GM23338 (cell line): ENCODE measurements around the gene ETV3. TPM values are rescaled to one million over a fixed set of nuclear protein-coding genes. Genes with fewer than 3 reads are reported as not detected.

ENCODE experiments used
- ATAC-seq: fragments of 200-7000 bp; cut with Tn5 transposase; 3 replicates; pipeline ENCODE4 v1.9.1; 2020
- DNase-seq: peaks from one replicate; pipeline ENCODE4 v3.0.0-alpha.2; 2015; ENCODE audit warnings: low spot score
- H2AFZ ChIP-seq: fragments of 200-600 bp; sonication (generic); 2 replicates; pipeline ENCODE4 v1.8.0; 2016; ENCODE audit warnings: antibody characterized with exemption, mild to moderate bottlenecking, moderate library complexity
- H3F3A ChIP-seq: fragments of 200-600 bp; sonication (generic); replicated peaks from 2 replicates; pipeline ENCODE4 v1.8.0; 2017; ENCODE audit warnings: antibody characterized with exemption, mixed run types, low read depth
- H3K27ac ChIP-seq: fragments of 200-600 bp; sonication (generic); 2 replicates; pipeline ENCODE4 v1.6.1; 2016; ENCODE audit warnings: low read depth
- H3K27me3 ChIP-seq: fragments of 200-600 bp; sonication (generic); 2 replicates; pipeline ENCODE4 v1.8.0; 2016; ENCODE audit warnings: mild to moderate bottlenecking, mixed run types, moderate library complexity; ENCODE audit not compliant: insufficient read depth
- H3K36me3 ChIP-seq: fragments of 200-600 bp; sonication (generic); 2 replicates; pipeline ENCODE4 v1.8.0; 2016; ENCODE audit warnings: mild to moderate bottlenecking; ENCODE audit not compliant: insufficient read depth
- H3K4me1 ChIP-seq: fragments of 200-600 bp; sonication (generic); 2 replicates; pipeline ENCODE4 v1.8.0; 2016; ENCODE audit warnings: mild to moderate bottlenecking, moderate library complexity; ENCODE audit not compliant: insufficient read depth
- H3K4me2 ChIP-seq: fragments of 200-600 bp; sonication (generic); 2 replicates; pipeline ENCODE4 v1.7.1; 2017; ENCODE audit warnings: mixed run types
- H3K4me3 ChIP-seq: fragments of 200-600 bp; sonication (generic); 2 replicates; pipeline ENCODE4 v1.6.1; 2016; ENCODE audit warnings: mixed run types
- H3K79me2 ChIP-seq: fragments of 200-600 bp; sonication (generic); replicated peaks from 2 replicates; pipeline ENCODE4 v1.8.0; 2017; ENCODE audit warnings: mild to moderate bottlenecking; ENCODE audit not compliant: insufficient read depth
- H3K9me2 ChIP-seq: fragments of 200-600 bp; sonication (generic); 2 replicates; pipeline ENCODE4 v1.8.0; 2017; ENCODE audit not compliant: insufficient read depth
- H4K20me1 ChIP-seq: fragments of 200-600 bp; sonication (generic); replicated peaks from 2 replicates; pipeline ENCODE4 v1.8.0; 2017; ENCODE audit warnings: mild to moderate bottlenecking; ENCODE audit not compliant: insufficient read depth
- H3K27ac Mint-ChIP-seq: 2 replicates; pipeline ENCODE4 v1.8.0; 2020; ENCODE audit warnings: inconsistent platforms, mild to moderate bottlenecking, moderate library complexity, mixed read lengths
- H3K27me3 Mint-ChIP-seq: 3 replicates; pipeline ENCODE4 v1.8.0; 2022; ENCODE audit warnings: low read depth, mild to moderate bottlenecking, moderate library complexity, mixed read lengths, inconsistent platforms; ENCODE audit not compliant: insufficient read depth, poor library complexity
- H3K36me3 Mint-ChIP-seq: 3 replicates; pipeline ENCODE4 v1.8.0; 2021; ENCODE audit warnings: low read depth, mild to moderate bottlenecking, inconsistent platforms, moderate library complexity, mixed read lengths
- H3K4me1 Mint-ChIP-seq: 3 replicates; pipeline ENCODE4 v1.8.0; 2020; ENCODE audit warnings: mild to moderate bottlenecking, inconsistent platforms, mixed read lengths
- H3K4me3 Mint-ChIP-seq: 3 replicates; pipeline ENCODE4 v1.8.0; 2021; ENCODE audit warnings: moderate library complexity, mild to moderate bottlenecking, inconsistent platforms, mixed read lengths
- H3K9me3 Mint-ChIP-seq: 3 replicates; pipeline ENCODE4 v1.8.0; 2020; ENCODE audit warnings: moderate library complexity, mild to moderate bottlenecking, inconsistent platforms, mixed read lengths
- CREB1 ChIP-seq: fragments of 250-450 bp; sonication (Bioruptor Pico); IDR thresholded peaks from 2 replicates; pipeline ENCODE4 v1.5.0; 2020; ENCODE audit warnings: low read depth, mild to moderate bottlenecking, moderate library complexity
- ETS1 ChIP-seq: IDR thresholded peaks from 2 replicates; pipeline ENCODE4 v1.6.1; 2016; ENCODE audit warnings: antibody characterized with exemption
- EZH2 ChIP-seq: fragments of 200-600 bp; sonication (generic); IDR thresholded peaks from one replicate; pipeline ENCODE4 v1.8.0; 2017; ENCODE audit warnings: antibody characterized with exemption, mild to moderate bottlenecking, low read depth; ENCODE audit not compliant: unreplicated experiment
- EZH2phosphoT487 ChIP-seq: fragments of 200-600 bp; sonication (generic); IDR thresholded peaks from one replicate; pipeline ENCODE4 v1.8.1; 2018; ENCODE audit warnings: antibody characterized with exemption; ENCODE audit not compliant: unreplicated experiment
- JUNB ChIP-seq: IDR thresholded peaks from one replicate; pipeline ENCODE4 v1.6.1; 2016; ENCODE audit warnings: antibody characterized with exemption; ENCODE audit not compliant: unreplicated experiment
- NANOG ChIP-seq: IDR thresholded peaks from 2 replicates; pipeline ENCODE4 v1.6.1; 2016; ENCODE audit warnings: antibody characterized with exemption, borderline replicate concordance
- STAT1 ChIP-seq: IDR thresholded peaks from one replicate; pipeline ENCODE4 v1.6.1; 2016; ENCODE audit warnings: antibody characterized with exemption; ENCODE audit not compliant: unreplicated experiment
- ZNF114 ChIP-seq: fragments of 250-450 bp; sonication (Bioruptor Pico); IDR thresholded peaks from 2 replicates; pipeline ENCODE4 v1.5.0; 2020; ENCODE audit warnings: mild to moderate bottlenecking, moderate library complexity
- ZNF331 ChIP-seq: fragments of 250-450 bp; sonication (Bioruptor Pico); IDR thresholded peaks from 2 replicates; pipeline ENCODE4 v1.5.0; 2020; ENCODE audit warnings: low read depth, mild to moderate bottlenecking, moderate library complexity
- ZNF462 ChIP-seq: fragments of 250-450 bp; sonication (Bioruptor Pico); IDR thresholded peaks from 2 replicates; pipeline ENCODE4 v1.5.0; 2020; ENCODE audit warnings: mild to moderate bottlenecking, moderate library complexity
- polyA plus RNA-seq: library from polyadenylated mRNA; unstranded; fragments of >200 nt; fragmentation: Nextera tagmentation; extraction: Ambion mirVana; gene quantifications from 2 replicates; pipeline ENCODE4 v1.2.1, GENCODE V29; 2016
- total RNA-seq: library from RNA; depleted of rRNA; stranded (reverse); fragments of >200 nt; shearing (Covaris generic); gene quantifications from 2 replicates; pipeline ENCODE4 v1.2.3, GENCODE V29; 2014
- TF ChIP-seq, protein P1 (sequence below), 2 experiments: fragments of 200-600 bp in 1 of 2; sonication (generic) in 1 of 2; conservative IDR thresholded peaks; 2 replicates each; pipeline versions ENCODE4 v1.5.1 to v1.6.1; 2016 to 2017; ENCODE audit warnings: antibody characterized with exemption in 2 of 2, low read depth in 2 of 2, mild to moderate bottlenecking in 2 of 2, moderate library complexity in 1 of 2

Gene ETV3
- total and polyA plus RNA-seq, 2 experiments from 2014 or later = 8.1 to 19.6 TPM

DNA sequence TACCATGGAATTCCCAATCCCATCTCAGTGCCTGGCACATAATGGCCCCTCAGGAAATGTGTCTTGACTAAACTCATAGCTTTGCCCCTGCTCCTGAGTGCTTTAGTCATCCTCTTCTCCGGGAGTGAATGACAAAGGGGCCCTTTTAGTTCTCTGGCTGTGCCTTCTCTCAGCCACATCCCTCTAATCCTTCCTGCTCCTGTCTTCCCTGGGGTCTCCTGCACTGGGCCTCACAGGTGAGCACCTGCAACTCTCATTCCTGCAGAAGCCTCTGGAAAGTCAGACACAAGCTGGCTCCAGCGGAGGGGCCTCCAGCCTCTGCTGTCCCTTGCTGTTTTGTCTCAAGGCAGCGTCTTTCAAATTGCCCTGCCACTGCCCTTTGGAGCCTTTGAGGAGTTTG, 24.6 kb downstream of the ETV3 start:
- no peaks in the 10 kb centered on the region; the same call in 2 of the 3 replicates for H3K36me3 Mint-ChIP-seq
- no peaks in the 10 kb centered on the region; the same call in 1 of the 3 replicates for H3K9me3 Mint-ChIP-seq
- Histone ChIP-seq H3K36me3 (no peaks in the 10 kb centered on the region), H3K9me2 (no peaks in the 10 kb centered on the region), H3K27ac (peak overlapping the region; percentile 36; the same call in 1 of the 2 replicates), H3K79me2 (no peaks in the 10 kb centered on the region), H3K4me2 (peak overlapping the region; percentile 41; the same call in 1 of the 2 replicates), H3K27me3 (peaks cover 6% of the 10 kb centered on the region), H3F3A (peaks cover 9% of the 10 kb centered on the region; the same call in 1 of the 2 replicates), H3K4me1 (peaks cover 58% of the 10 kb centered on the region), H3K4me3 (no peak overlapping the region), H4K20me1 (no peaks in the 10 kb centered on the region), H2AFZ (peak overlapping the region; percentile 85; the same call in 1 of the 2 replicates)
- H3K27me3 Mint-ChIP-seq = peaks cover 29% of the 10 kb centered on the region
- peaks cover 74% of the 10 kb centered on the region for H3K4me1 Mint-ChIP-seq
- ATAC-seq (peak; percentile 27), DNase-seq (peak; percentile 49)
- no peak overlapping the region; the same call in 2 of the 3 replicates for H3K4me3 Mint-ChIP-seq
- TF ChIP-seq ETS1 = no peak
- TF ChIP-seq, protein P1, sequence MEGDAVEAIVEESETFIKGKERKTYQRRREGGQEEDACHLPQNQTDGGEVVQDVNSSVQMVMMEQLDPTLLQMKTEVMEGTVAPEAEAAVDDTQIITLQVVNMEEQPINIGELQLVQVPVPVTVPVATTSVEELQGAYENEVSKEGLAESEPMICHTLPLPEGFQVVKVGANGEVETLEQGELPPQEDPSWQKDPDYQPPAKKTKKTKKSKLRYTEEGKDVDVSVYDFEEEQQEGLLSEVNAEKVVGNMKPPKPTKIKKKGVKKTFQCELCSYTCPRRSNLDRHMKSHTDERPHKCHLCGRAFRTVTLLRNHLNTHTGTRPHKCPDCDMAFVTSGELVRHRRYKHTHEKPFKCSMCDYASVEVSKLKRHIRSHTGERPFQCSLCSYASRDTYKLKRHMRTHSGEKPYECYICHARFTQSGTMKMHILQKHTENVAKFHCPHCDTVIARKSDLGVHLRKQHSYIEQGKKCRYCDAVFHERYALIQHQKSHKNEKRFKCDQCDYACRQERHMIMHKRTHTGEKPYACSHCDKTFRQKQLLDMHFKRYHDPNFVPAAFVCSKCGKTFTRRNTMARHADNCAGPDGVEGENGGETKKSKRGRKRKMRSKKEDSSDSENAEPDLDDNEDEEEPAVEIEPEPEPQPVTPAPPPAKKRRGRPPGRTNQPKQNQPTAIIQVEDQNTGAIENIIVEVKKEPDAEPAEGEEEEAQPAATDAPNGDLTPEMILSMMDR (conservative IDR thresholded peaks at IDR 0.05; ENCODE audit: low read depth in 2 of 2) = no peak
- TF ChIP-seq NANOG = no peak
- no peak for TF ChIP-seq STAT1
- TF ChIP-seq EZH2 = no peak
- TF ChIP-seq CREB1 (CRISPR knock-in tag) = no peak
- no peak for TF ChIP-seq ZNF331 (CRISPR knock-in tag)
- no peak for TF ChIP-seq ZNF462
- no peak for TF ChIP-seq JUNB
- TF ChIP-seq EZH2phosphoT487 = no peak
- TF ChIP-seq ZNF114 (CRISPR knock-in tag) = no peak
- H3K27ac Mint-ChIP-seq = 0 out of 2 replicates have a peak overlapping the region, but pooled peaks have one; percentile 58
